GM19455 (cell line): ENCODE data around the gene RASA1.

Experiments used
- ATAC-seq: cut with Tn5 transposase; IDR thresholded peaks from one replicate; pipeline ENCODE4 v1.9.1; 2021; ENCODE audit not compliant: unreplicated experiment

RASA1 gene

GRCh38 chr5:87359106-87359505 is 91.4 kb downstream of the RASA1 start:
- no peak for ATAC-seq

GRCh38 chr5:87360132-87360531 is 92.4 kb downstream of the RASA1 start:
- no peak for ATAC-seq

- ATAC-seq, result no peak
Measured at GRCh38 chr5:87361031-87361445, 93.4 kb downstream of the RASA1 start.

GRCh38 chr5:87361536-87362213 is 94.0 kb downstream of the RASA1 start:
- ATAC-seq, result no peak

GRCh38 chr5:87367243-87367642 is 99.6 kb downstream of the RASA1 start:
- ATAC-seq, result no peak

- no peak for ATAC-seq
Measured at GRCh38 chr5:87368601-87369000, 100.9 kb downstream of the RASA1 start.

GRCh38 chr5:87369431-87369830 is 101.7 kb downstream of the RASA1 start:
- ATAC-seq, result no peak

- no peak for ATAC-seq
Measured at GRCh38 chr5:87372705-87373104, 105.0 kb downstream of the RASA1 start.

- no peak for ATAC-seq
Measured at GRCh38 chr5:87382224-87382623, 114.5 kb downstream of the RASA1 start.

- ATAC-seq, result no peak
Measured at GRCh38 chr5:87383216-87383615, 115.5 kb downstream of the RASA1 start.

GRCh38 chr5:87385802-87386201 is 118.1 kb downstream of the RASA1 start:
- ATAC-seq, result no peak

GRCh38 chr5:87388129-87388528 is 120.4 kb downstream of the RASA1 start:
- no peak for ATAC-seq

- ATAC-seq, result no peak
Measured at GRCh38 chr5:87389296-87390034, 121.8 kb downstream of the RASA1 start.

GRCh38 chr5:87390075-87390474 is 122.4 kb downstream of the RASA1 start:
- no peak for ATAC-seq

- ATAC-seq, result no peak
Measured at GRCh38 chr5:87390576-87391199, 123.0 kb downstream of the RASA1 start.

- no peak for ATAC-seq
Measured at GRCh38 chr5:87392170-87392569, 124.5 kb downstream of the RASA1 start.

GRCh38 chr5:87392801-87393200 is 125.1 kb downstream of the RASA1 start:
- ATAC-seq, result no peak

GRCh38 chr5:87393331-87393730 is 125.6 kb downstream of the RASA1 start:
- no peak for ATAC-seq

GRCh38 chr5:87394411-87395165 is 126.9 kb downstream of the RASA1 start:
- ATAC-seq, result no peak

- no peak for ATAC-seq
Measured at GRCh38 chr5:87398981-87399614, 131.4 kb downstream of the RASA1 start.

- no peak for ATAC-seq
Measured at GRCh38 chr5:87399720-87400119, 132.0 kb downstream of the RASA1 start.
